NCI-H774 (cell line): ENCODE data around the gene TBC1D22B.
"Not testable (repeated sequence)": the region's sequence is repeated elsewhere in the genome, so short reads cannot be mapped to it uniquely, and the experiment has no call there.

Source experiments
- DNase-seq: peaks from one replicate; lab custom pipeline; 2025; lab: John Stamatoyannopoulos, UW

Gene TBC1D22B

GRCh38 chr6:37321516-37322415, 64.2 kb downstream of the TBC1D22B start:
- DNase-seq: no peak

DNA sequence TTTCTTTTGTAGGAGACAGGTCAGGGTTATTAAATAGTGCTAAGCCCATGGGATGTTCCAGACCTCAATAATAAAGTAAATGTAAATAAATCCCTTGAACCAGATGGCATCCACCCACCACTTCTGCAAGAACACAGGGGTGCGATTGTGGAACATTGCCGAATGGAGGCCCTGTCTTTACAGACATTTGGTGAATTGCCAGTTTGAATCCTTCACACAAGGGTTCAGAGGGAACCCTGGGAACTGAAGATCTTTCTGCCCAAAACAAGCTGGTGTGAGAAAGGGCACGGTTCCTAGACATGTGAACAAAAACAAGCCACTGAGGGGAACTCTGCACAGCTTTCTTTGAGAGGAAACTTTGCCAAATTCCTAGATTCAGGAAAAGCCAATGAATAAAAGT, 66.0 kb downstream of the TBC1D22B start:
- no peak for DNase-seq

DNA sequence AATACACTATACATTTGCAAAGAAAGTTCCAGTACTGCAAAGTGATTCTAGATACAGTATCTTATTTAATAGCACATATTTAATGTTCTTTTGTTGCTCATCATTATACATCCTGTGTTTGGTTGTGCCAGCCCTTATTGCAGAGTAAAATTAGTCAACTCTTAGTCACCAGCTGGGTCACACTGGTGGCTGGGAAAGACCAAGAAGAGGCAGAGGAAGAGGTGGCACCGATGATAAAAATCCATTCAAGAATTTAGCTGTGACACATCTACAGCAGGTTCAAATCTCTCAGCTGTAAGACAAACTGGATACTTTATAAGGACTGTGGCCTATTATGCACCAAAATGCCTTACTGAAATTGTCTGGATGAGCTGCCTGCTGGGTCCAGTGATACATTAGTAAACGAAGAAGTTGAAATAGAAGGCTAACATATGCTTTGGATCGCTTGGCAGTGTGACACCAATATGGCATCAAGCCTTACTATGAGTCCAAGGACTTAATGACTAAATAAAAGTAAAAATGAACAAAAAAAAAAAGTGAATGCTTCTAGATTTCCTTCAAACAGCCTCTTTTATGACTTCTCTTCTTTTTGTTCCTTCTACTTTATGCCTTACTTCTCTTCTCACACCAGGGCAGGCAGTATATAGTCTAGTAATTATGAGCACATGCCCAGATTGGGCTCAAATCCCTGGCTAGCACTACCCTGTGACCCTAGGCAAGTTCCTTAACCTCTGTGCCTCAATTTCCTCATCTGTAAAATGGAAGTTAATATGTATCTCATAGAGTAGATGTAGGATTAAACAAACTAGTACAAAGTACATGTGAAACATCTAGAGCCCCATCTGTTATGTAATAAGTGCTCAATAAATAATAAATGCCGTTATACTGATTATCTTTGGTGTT, 66.8 kb downstream of the TBC1D22B start:
- no peak for DNase-seq

GRCh38 chr6:37330345-37330744, 72.8 kb downstream of the TBC1D22B start:
- DNase-seq: not testable (repeated sequence)

- no peak for DNase-seq
Measured at GRCh38 chr6:37331047-37331446, 73.5 kb downstream of the TBC1D22B start.

DNA sequence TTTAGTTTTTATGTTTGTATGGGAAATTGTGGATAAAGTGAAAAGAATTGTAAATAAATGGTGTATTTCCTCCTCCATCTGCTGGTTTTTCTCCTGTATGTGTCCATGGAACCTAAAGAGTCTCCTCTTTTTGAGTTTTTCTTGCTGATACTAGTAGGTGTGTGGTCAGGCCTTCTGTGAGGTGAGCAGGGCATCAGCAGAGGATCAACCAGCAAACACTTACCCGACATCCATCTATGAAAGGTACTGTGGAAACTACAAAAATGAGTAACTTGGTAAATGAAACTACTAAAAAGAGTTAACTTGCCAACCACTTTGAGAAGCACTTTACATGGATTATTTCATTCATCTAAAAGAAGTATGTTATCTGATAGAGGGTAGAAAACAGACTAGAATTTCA, 75.3 kb downstream of the TBC1D22B start:
- no peak for DNase-seq

DNA sequence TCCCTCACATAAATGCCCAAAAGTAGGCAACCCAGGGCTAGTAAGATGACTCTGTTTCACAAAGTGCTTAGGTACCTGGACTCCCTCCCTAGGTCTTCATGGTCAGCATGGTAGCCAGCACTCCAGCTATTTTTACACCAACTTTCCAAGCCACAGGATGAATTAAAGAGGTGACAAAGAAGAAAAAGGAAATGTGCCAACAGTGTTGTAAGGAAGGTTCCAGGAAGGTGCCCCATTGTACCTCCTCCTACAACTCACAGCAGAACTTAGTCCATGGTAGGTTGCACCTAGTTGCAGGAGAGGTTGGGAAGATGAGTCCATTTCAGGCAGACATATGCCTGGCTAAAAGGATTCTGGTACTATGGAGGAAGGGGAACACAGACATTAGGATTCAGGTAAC, 76.5 kb downstream of the TBC1D22B start:
- no peak for DNase-seq

- DNase-seq: not testable (repeated sequence)
Measured at GRCh38 chr6:37338317-37338716, 80.7 kb downstream of the TBC1D22B start.

DNA sequence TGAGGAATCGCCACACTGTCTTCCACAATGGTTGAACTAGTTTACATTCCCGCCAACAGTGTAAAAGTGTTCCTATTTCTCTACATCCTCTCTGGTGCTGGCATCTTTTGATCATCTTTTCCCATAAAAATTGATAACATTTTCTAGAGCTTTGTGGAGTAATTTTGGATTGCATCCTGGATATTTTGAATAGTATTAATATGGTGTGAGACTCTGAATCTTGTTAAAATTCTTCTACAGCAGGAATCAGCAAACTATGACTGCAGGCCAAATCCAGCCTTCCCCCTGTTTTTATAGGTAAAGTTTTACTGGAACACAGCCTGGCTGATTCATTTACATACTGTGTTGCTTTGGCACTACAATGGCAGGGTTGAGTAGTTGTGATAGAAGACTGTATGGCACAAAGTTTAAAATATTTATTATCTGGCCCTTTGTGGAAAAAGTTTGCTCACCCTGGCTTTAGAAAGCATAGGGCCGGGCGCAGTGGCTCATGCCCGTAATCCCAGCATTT, 81.2 kb downstream of the TBC1D22B start:
- no peak for DNase-seq

- DNase-seq: peak; percentile 45
Measured at GRCh38 chr6:37339741-37340638, 82.4 kb downstream of the TBC1D22B start.

DNA sequence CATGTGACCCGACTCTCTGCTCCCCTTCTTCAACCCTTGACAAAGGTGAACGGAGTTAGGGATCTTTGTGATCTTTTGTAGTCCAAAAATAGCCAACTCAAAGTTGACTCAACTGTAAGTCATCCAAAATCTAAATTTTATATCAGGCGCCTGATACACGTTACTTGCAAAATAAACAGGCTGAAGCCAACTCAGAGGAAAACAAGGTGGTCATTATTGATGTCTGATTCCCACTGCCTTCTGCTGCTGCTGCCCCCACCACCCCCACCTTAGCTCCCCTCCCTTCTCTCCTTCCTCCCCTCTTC, 83.0 kb downstream of the TBC1D22B start:
- DNase-seq: no peak

DNA sequence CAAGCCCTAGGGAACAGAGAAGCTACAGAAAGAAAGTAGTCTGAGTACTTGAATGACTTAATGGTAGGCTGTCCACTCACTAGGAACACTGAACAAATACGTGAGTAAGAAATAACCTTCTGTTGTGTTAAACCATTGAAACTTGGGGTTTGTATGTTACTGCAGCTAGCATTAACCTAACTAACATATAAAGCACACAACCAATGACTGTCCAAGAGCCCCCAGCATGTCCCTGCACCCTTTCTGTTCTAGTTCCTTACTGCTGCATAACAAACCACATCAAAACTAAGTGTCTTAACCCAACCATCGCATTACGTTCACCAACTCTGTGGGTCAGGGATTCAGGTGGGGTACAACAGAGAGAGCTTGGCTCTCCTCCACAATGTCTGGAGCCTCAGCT, 85.7 kb downstream of the TBC1D22B start:
- DNase-seq: no peak

DNA sequence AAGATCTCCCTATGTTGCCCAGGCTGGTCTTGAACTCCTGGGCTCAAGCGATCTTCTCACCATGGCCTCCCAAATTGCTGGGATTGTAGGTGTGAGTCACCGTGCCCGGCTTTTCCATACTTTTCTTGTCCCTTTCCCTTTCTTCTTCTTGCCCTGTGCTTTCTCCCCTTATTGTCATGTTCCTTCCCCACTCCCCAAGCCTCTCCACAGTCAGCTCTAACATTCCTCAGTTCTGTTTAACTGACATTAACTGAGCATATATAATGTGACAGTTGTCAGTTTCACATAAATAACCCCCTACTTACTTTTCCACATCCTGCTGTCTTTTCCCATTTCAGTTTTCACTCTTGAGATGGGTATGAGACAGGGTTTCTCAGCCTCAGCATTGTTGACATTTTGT, 86.7 kb downstream of the TBC1D22B start:
- no peak for DNase-seq

DNA sequence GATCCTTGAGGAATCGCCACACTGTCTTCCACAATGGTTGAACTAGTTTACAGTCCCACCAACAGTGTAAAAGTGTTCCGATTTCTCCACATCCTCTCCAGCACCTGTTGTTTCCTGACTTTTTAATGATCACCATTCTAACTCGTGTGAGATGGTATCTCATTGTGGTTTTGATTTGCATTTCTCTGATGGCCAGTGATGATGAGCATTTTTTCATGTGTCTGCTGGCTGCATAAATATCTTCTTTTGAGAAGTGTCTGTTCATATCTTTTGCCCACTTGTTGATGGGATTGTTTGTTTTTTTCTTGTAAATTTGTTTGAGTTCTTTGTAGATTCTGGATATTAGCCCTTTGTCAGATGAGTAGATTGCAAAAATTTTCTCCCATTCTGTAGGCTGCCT, 88.2 kb downstream of the TBC1D22B start:
- not testable (repeated sequence) for DNase-seq

- no peak for DNase-seq
Measured at GRCh38 chr6:37347177-37347576, 89.6 kb downstream of the TBC1D22B start.

GRCh38 chr6:37347670-37348111, 90.1 kb downstream of the TBC1D22B start:
- no peak for DNase-seq

DNA sequence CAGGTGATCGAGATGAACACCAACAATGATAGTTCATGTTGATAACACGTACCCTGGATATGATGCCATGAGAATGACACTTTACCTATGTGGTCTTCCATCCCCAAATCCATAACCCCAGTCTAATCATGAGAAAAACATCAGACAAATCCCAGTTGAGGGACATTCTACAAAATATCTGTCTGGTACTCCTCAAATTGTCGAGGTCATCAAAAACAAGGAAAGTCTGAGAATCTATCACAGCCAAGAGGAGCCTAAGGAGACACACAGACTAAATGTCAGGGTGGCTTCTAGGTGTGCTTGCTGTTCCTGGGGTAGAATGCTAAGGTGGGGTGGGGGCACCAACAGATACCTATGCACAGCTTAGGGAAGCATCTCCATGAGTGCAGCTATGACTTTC, 93.5 kb downstream of the TBC1D22B start:
- DNase-seq: no peak

- DNase-seq: no peak
Measured at GRCh38 chr6:37352384-37352783, 94.8 kb downstream of the TBC1D22B start.

DNA sequence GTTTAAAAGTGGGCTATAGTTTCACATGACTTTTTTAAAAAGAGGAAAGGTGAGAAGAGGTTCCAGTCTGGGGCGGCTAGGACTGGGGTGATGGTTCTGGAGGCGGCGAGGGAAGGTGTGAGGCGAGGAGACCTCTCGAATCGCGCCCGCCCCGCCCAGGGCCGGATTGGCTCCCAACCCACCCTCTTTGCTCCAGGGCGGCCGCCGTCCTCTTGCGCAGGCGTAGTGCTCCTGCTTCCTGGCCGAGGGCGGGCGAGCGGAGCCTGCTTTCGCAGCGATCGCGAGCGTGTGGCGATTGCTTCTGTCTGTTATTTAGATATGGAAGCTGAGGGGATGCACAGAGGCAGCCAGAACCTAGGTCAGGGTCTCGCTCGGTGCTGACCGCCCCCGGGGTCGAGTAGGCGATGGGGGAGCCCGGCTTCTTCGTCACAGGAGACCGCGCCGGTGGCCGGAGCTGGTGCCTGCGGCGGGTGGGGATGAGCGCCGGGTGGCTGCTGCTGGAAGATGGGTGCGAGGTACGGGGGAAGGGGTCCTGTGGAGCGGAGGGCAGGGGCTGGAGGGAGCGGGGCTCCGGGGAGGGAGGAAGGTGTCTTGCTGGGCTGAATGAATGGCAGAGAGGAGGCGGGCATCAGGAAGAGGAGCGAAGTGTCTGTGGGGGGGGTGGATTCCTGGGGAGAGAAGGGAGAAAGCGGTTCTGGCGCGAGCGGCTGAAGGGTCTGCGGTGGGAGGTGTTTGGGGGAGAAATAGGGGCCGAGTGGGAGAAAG, 96.4 kb downstream of the TBC1D22B start, which contains the start of gene RNF8:
RNF8 (plus strand) TSS at position 223 of the 765 bp plus-strand sequence; CDS start at position 405, 182 bp downstream.
- DNase-seq: peak; percentile 77

- DNase-seq: no peak
Measured at GRCh38 chr6:37354526-37355384, 97.2 kb downstream of the TBC1D22B start.
